Stimulated activated CD4-positive, alpha-beta T cell treated with anti-CD3 and anti-CD28 coated beads, Interleukin-15, amount 100 ng/mL, for 1 hour (primary cell): ENCODE results near the gene FAP.

Experiments
- DNase-seq, 2 donors: peaks; one replicate each; pipeline ENCODE4 v3.0.0-alpha.2; 2020; ENCODE audit warnings: low read depth in 1 of 2, low spot score in 1 of 2

FAP gene

DNA sequence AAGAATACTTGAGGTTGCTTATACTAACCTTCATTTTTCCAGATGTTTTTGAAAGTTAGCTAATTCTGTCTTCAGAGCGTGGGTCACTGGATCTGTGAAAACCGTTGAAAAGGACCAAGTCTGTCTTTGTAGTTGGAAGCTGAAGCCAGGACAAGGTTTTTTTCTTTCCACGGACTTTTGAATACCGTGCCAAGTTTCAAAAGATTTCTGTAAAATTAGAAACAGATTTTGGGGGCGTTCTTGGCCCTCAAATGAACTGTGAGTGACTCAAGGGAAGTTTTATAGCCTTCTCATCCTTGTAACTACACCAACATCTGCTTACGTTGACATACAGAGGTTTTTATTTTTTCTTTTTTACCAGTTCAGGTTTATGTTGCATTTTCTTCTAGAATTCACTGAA, at the start of gene FAP:
TSS of gene FAP (minus strand) at position 152 of the 400 bp plus-strand sequence. CDS start at position 34, 118 bp downstream.
- no peak for DNase-seq

DNA sequence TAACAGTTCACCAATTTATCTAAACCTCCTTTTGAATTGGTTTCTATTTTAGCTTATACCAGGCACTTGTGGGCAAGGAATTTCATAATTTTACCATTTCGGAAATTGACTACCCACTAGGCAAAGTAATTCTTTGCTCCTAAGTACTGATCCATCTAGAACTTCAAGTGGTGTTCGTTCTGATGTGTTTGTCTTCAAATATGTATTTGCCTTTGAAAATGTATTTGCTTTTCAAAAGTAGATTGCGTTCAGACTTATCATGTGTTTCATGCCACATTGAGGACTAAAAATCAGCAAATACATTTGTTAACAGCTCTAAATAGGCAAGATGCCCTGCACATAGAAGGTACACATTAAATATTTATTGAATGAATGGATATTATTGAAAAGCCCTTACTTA, 48.5 kb upstream of the FAP start:
- DNase-seq = no peak

- no peak for DNase-seq
These were observed 39.6 kb upstream of the FAP start for GRCh38 chr2:162282765-162283425.

- no peak for DNase-seq
These were observed 37.4 kb upstream of the FAP start for GRCh38 chr2:162280654-162281053.

DNA sequence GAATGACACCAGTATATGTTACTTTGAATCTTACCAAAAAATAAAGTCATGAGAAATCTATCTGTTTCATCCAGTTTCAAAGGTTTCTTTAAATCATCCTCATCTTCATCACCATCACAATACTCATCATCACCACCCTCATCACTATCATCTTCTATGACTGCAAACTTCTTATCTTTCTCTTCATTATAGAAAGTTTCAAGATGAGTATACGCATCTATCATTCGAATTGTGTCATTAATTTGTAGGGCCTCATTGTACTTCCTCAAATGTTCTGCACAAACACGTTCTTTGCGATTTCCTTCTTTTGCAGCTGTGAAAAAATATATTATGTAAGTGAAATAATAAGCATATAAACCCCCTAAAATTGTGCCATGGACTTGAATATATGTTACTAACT, 34.1 kb upstream of the FAP start:
- no peak for DNase-seq

DNA sequence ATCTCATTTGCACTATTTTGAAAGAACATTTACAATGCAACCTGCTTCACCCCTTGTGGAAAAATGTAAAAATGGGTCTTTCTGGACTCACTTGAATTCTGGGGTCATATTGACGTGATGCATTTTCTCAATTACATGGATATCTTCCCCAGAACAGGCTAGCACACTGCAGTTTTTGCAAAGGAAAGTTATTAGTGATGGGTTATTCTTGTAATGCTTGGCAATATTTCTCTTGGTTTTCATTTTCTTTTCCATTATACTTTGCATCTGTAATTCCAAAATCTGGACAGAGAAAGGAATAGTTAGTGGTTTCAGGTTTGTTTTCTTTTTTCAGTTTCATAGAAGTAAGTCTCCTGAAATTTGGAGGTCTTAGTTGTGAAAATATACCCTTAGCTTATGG, 24.8 kb upstream of the FAP start:
- DNase-seq = no peak

DNA sequence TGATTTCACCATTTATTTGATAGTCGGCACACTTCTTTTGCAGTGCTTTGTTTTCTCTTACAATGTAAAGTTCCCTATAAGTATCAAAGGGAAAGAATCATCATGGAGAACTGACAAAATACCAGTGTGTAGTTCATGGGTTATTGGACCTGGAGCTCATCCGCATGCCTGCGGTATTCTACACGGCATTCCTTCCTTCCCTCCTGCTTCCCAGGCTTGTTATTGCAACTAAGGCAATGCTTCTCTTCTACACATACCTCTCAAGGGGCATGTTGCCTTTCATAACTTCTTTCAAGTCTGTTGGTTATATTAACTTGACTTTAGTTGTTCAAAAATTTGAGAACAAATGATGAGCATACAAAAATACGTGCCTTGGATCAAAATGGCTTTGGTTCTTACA, 24.3 kb upstream of the FAP start:
- no peak for DNase-seq

DNA sequence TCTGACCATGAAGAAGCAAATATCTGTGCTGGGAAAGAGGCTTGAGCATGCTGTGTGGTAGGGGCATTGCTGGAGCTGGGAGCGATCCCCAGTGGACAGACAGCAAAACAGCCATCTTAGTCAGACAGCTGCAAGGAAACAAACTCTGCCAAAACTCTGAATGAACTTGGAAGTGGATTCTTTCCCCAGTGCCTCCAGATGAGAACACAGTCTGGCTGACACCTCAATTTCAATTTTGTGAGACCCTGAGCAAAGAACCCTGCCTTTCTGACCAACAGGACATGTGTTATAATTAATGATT, 23.2 kb upstream of the FAP start:
- no peak for DNase-seq

- DNase-seq = no peak
These were observed 22.6 kb upstream of the FAP start for GRCh38 chr2:162265666-162266459.

DNA sequence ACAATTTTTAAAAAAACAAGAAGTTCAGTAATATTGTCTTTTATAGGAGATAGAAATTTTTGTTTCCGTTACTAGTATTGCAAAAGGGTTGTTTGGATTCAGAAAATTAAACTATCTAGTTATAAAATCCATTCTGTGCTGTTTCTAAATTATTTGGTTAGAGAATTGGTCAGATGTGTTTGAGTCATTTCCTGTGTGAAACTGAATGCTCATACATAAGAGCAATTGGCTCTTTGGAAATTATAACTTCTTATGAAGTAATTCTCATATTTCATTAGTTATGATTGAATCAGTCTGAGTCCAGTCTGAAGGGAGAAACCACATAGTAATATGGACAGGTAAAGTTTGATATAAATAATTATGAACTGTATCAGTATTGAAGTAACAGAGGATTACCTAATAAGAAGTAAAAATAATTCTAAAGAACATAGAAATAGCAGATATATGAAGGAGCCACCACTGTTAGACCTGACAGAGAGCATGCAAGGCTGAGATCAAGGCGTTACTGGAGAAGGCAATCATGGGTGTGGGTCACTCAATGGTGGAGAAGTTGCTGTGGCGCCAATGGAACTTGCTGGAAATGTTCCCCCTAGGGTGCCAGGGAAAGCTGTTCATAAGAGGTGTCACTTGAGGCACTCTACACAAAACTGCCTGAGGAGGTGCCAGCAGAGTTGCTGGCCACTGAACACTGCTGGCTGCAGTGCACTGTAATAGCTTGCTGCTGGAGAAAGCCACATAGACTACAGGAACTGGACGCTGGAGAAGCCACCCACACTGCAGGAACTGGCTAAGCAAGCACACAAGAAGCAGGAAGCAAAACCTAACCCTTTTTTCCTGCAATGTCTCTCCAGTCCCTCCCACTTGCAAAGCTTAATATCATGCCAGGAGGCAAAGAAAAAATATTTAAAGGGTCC, 18.0 kb upstream of the FAP start:
- no peak for DNase-seq

DNA sequence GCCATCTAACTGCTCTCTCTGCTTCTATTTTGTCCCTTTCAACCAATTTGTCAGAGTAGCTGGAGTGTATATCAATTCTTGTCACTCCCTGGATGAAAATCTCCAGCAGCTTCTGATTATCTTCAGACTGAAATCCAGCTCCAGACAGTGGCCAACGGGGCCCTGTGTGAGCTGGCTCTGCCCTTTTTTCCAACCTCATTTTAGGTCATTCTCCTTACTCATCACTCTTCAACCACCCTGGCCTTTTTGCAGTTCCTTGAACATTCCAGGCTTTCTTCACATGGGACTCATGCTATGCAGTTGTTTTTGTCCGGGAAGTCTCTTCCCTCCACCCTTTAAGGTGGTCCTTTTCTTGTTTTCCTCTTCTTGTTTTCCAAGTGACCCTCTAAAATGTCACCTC, 15.4 kb upstream of the FAP start:
- DNase-seq = no peak

DNA sequence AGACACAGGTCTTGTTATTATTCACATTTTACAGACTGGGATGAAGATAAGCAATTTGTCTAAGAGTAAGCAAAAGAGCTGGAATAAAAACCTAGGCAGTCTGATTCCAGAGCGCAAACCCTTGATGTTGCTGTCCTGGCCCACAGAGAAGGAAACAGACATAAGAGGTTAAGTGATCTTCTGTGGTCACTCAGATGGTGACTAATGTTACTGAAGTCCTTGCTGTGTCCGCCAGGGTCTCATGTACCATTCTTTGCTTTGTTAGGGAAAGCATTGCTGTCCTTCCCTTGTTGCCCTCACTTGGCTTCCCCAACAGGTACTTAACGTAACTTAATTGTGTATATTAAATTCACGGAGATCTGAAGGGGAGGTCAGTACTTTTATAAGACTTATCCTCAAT, 14.9 kb upstream of the FAP start:
- no peak for DNase-seq

DNA sequence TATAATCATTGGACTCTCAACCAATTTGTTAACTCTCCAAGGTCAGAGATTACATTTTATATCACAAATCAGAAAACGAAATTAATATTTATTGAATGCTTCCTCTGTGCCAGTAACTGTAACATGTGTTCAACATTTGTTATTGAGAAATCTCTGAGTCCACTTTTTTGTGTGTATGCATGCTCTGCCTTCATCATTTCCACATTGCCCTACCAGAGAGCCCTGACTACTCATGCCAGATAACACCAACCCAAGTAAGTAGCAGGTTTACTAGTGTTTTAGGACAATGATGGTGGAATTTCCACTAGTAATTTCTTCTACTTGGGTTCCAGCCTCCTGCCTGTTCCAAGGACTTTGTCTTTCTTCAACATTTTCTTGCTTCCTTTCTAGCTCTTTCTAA, 14.2 kb upstream of the FAP start:
- no peak for DNase-seq

GRCh38 chr2:162256591-162256991, 13.3 kb upstream of the FAP start:
- no peak for DNase-seq

DNA sequence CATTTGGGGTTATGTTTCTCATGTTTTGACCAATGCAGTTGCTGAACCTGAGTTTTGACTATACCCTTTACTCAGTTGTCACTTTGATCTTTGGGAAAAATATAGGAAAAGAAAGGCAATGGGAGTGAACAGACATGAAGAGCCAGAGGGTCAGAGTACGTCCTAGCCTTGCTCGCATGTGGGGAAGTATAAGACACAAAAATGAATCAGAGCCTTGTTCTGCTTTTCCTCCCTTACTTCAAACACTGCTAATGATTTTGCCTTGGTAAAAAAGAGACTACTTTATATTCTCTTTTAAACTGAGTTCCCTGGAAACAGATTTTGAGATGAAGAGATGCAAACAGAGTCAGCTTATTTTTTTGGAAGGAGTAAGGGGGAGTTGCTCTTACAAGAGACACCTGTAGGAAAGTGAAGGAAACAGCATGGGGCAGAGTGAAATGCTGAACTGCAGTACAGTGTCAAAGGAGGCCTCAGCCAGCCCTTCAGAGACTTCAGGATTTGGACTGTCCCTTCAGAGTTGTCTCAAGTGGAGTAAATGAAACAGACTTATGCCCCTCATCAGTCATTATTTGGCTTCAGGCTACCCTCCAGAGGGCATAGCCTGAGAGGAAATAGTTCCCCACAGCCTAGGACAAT, 11.1 kb upstream of the FAP start:
- no peak for DNase-seq

DNA sequence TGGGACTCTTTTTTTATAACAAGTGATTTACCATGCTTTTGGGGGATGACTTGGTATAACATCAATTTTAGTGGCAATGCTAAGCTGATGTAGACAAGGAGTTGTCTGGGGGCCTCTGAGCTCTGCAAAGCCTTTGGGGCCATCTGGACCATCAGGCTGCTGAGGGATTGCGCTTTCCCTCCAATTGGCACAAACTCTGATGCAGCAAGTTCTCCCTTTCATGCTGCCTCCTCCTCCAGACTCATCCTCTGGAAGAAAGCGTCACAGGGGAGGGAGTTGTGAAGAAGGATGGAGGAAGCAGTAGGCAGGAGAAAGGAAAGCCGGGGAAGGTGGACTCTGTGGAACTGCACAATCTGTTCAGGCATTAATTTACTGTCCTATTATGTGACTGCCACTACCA, 10.2 kb upstream of the FAP start:
- no peak for DNase-seq

- DNase-seq = no peak
These were observed 8.9 kb upstream of the FAP start for GRCh38 chr2:162252153-162252552.

DNA sequence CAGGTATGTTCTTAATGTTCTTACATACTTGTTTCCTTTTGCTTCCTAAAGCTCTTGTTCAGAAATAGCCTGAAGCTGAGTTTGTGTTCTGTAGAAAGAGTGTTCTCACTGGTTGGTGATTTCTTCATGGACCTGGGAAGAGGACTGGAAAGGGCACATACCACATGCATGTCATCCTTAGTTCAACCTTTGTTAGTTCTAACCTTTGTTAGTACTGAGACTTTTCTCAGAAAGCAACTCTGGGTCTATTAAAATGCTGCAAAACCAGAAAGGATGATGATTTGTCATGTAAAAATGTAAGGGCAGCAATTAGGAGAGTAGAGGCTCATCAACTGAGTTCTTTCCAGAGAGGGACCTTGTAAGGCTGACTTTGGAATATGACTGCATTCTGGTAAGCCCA, 2.5 kb upstream of the FAP start:
- DNase-seq = no peak

DNA sequence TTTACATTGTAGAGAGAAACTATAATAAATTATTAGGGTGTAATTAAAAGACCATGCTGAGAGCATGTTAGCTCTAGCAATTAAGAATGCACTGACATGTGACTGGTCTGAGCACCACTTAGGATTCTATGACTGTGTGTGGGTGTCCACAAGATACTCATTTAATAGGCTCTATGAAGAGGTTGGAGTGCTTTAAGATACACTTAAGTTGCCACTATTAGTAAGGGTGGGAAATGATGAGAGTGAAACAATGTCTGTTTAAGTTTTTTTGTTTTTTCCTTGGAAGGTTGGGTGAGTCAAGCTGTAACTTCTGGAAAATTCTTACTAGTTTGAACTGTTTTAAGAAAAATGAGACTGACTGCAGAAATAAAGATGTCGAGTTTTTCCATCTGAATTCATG, 1.8 kb upstream of the FAP start:
- no peak for DNase-seq

DNA sequence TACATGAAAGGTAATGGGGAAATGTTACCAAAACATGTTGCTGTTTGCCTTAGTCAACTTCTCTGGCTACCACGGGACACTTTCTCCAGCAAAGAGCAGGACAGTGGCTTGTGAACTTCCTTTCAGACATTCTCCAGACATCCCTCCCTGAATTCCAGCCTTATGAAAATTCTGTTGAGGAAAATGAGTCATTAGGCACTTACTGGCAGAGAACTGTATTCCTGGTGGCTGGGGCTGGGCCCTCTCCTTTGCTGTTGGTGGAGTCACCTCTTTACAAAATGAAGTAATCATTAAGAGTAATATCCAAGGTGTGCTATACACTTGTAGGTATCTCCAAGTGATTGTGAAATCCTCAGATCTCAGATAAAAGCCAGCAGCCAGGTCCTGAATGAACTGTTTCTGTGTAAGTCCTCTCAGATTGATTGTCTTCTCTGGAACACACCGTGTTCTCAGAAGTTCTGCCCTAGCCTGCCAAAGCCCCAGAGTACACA, 1.3 kb upstream of the FAP start:
- no peak for DNase-seq

DNA sequence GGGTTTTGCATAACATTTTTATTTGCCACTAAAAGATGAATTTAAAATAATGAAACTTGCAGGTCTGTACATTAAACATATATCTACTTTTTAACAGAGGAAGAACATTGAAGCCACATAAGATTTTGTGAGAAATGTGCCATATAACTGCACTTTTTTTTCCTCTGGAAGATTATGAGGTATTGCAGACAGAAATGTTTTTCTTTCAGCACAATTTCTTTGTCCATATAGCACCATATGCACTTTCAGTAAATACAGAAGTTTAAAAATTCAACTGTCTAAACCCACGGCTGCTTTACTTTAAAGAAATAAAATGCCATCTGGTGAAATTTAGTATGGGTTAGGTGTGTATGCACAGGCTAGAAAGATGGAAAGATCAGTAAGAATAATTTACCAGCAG, 470 bp upstream of the FAP start:
- DNase-seq = no peak
